Colonic mucosa (tissue), 4 donors: ENCODE data around the gene GMPPA. TPM values are rescaled to one million over a fixed set of nuclear protein-coding genes. Genes with fewer than 3 reads are reported as not detected.

Source experiments
- DNase-seq: peaks from one replicate; pipeline ENCODE4 v3.0.0-alpha.2; 2020
- H3K27ac ChIP-seq: fragments of 200-600 bp; one replicate; pipeline ENCODE4 v1.8.0; 2021
- H3K27me3 ChIP-seq: fragments of 200-600 bp; one replicate; pipeline ENCODE4 v1.8.0; 2021
- H3K36me3 ChIP-seq: fragments of 200-600 bp; one replicate; pipeline ENCODE4 v1.8.0; 2021
- H3K4me1 ChIP-seq: fragments of 200-600 bp; one replicate; pipeline ENCODE4 v1.8.0; 2021; ENCODE audit warnings: mild to moderate bottlenecking
- H3K4me3 ChIP-seq: fragments of 200-600 bp; one replicate; pipeline ENCODE4 v1.8.0; 2021
- H3K9ac ChIP-seq, 2 donors: one replicate each; pipeline ENCODE4 v1.7.0; 2013; ENCODE audit warnings: control low read depth in 2 of 2, low read depth in 2 of 2, low read length in 2 of 2
- H3K9me3 ChIP-seq: fragments of 200-600 bp; one replicate; pipeline ENCODE4 v1.8.0; 2021
- CTCF ChIP-seq: fragments of 200-600 bp; IDR thresholded peaks from one replicate; pipeline ENCODE4 v1.8.0; 2022; ENCODE audit warnings: antibody characterized with exemption, mild to moderate bottlenecking
- intact Hi-C: fragments of 100-400 bp; cut with DNase I; formaldehyde crosslinking; loops from one replicate; pipeline ENCODE4 v1.14.1; 2022
- total RNA-seq, 2 donors: library from RNA; stranded (reverse); fragmentation: NEBNext Ultra II Directional in 1 of 2; extraction: Animal tissue kit (Norgen Biotek cat#: 25700) in 1 of 2; gene quantifications; one replicate each; pipeline ENCODE4 v1.2.1, GENCODE V29; 2021
- donor health status: healthy.
- donor health status: DM: no; HTN: no; CAD: no.
- donor health status: DM: no; HTN: no; CAD: no.

The GMPPA gene
- total RNA-seq, 2 donors from 2014 or later, result 49.7 to 86.1 TPM

DNA sequence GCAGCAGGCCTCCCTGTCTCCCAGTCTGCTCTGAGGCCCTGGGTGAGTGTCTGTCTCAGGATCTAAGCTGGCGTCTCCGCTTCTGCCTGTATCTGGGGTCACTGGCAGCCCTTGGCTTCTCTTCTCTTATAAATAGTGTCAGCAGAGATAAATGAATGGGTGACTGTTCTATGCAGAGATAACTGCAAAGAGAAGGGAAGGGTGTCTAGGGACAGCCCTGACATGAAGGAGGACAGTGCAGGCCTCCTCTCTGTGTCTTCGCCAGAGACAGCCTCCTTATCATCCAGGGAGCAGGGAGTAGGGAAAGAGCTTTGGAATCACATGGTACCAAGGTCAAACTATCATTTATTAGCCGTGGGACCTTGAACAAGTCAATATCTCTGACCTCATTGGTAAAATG is 28.3 kb upstream of the GMPPA start:
- H3K27ac ChIP-seq, result no peak overlapping the region
- intact Hi-C loops, result no loop called here

DNA sequence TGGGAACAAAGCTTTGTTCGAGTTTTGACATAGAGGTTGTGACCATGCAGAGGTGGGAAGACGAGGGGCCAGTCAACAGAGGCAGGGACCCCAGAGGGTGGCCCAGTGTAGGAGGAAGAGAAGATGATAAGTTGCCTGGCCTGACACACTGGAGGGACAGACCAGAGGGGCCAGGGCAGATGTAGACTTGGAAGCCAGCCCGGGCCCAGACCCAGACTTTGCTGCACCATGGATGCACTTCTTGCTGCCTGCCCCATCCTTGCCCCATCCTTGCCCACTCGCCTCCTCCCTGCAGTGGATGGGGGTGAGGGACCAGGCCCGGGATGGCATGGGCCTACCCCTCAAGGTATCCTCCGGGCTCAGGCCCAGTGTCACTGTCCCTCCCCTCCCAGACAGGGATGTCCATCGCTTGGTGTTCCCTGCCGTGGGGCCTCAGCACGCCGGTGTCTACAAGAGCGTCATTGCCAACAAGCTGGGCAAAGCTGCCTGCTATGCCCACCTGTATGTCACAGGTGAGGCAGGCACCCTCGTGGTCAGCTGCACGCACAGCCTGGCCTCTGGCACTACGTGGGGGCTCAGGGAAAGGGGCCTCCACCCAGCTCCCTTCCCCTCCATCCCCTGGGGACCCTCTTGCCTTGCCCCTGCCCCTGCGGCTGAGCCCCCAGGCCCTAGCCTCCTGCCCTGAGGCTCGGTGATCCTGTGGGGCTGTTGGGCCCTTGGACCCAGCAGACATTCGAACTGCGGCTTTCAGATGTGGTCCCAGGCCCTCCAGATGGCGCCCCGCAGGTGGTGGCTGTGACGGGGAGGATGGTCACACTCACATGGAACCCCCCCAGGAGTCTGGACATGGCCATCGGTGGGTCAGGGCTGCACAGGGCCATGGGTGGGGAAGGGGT is 27.0 kb upstream of the GMPPA start:
- Histone ChIP-seq H3K9ac (no peak overlapping the region), H3K4me1 (no peaks in the 10 kb centered on the region), H3K27me3 (no peaks in the 10 kb centered on the region), H3K9me3 (no peaks in the 10 kb centered on the region), H3K4me3 (no peak overlapping the region), H3K36me3 (no peaks in the 10 kb centered on the region), H3K27ac (no peak overlapping the region)
- intact Hi-C loops, result no loop called here
- TF ChIP-seq CTCF, result no peak
- DNase-seq, result no peak

More for the DNA sequence above, 28.3 kb upstream of the GMPPA start:
- H3K27me3 ChIP-seq, result no peaks in the 10 kb centered on the region
- H3K36me3 ChIP-seq, result no peaks in the 10 kb centered on the region
- TF ChIP-seq CTCF, result no peak
- H3K4me1 ChIP-seq, result no peaks in the 10 kb centered on the region
- H3K4me3 ChIP-seq, result no peak overlapping the region
- DNase-seq, result no peak
- no peak overlapping the region for H3K9ac ChIP-seq
- H3K9me3 ChIP-seq, result no peaks in the 10 kb centered on the region

GRCh38 chr2:219472629-219473187 is 26.0 kb upstream of the GMPPA start:
- H3K4me3 ChIP-seq, result no peak overlapping the region
- H3K27ac ChIP-seq, result no peak overlapping the region
- no peaks in the 10 kb centered on the region for H3K4me1 ChIP-seq
- no peaks in the 10 kb centered on the region for H3K36me3 ChIP-seq
- no peak for DNase-seq
- no peaks in the 10 kb centered on the region for H3K27me3 ChIP-seq
- TF ChIP-seq CTCF, result no peak
- intact Hi-C loops, result no loop called here
- no peak overlapping the region for H3K9ac ChIP-seq
- no peaks in the 10 kb centered on the region for H3K9me3 ChIP-seq

- no peak overlapping the region for H3K27ac ChIP-seq
- TF ChIP-seq CTCF, result no peak
- intact Hi-C loops, result no loop called here
- H3K9me3 ChIP-seq, result no peaks in the 10 kb centered on the region
- no peak overlapping the region for H3K9ac ChIP-seq
- H3K4me3 ChIP-seq, result no peak overlapping the region
- no peaks in the 10 kb centered on the region for H3K4me1 ChIP-seq
- H3K27me3 ChIP-seq, result no peaks in the 10 kb centered on the region
- no peak for DNase-seq
- H3K36me3 ChIP-seq, result no peaks in the 10 kb centered on the region
Measured at GRCh38 chr2:219473511-219473910, 25.2 kb upstream of the GMPPA start.

DNA sequence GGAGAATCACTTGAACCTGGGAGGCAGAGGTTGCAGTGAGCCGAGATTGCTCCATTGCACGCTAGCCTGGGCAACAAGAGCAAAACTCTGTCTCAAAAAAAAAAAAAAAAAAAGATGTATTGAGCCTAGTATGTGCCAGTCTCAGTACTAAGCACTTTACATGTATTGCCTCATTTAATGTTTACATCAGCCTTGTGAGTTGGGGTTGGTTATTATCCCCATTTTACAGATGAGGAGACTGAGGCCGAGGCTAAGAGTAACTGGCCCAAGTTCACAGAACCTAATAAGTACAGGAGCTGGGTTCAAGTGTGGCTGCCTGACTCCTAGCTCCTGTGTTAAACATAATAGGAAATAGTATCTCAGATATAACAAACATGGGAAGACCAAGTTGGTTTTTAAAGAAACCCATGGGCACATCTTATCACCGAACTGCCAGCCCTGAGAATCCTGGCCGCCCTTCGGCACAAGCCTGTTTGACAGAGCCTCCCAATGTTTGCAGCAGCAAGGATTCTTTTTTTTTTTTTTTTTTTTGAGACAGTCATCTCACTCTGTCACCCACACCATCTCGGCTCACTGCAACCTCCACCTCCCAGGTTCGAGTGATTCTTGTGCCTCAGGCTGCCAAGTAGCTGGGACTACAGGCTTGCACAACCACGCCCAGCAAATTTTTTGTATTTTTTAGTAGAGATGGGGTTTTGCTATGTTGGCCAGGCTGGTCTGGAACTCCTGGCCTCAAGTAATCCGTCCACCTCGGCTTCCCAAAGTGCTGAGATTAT is 24.2 kb upstream of the GMPPA start:
- intact Hi-C loops, result loop anchor here (5.0 kb wide), 1 partner anchor 72 kb away; no protein-coding TSS in a partner anchor

More for the DNA sequence above, 24.2 kb upstream of the GMPPA start:
- Histone ChIP-seq H3K4me3 (no peak overlapping the region), H3K27me3 (no peaks in the 10 kb centered on the region), H3K9ac (no peak overlapping the region), H3K36me3 (no peaks in the 10 kb centered on the region), H3K27ac (no peak overlapping the region), H3K4me1 (no peaks in the 10 kb centered on the region), H3K9me3 (no peaks in the 10 kb centered on the region)
- no peak for DNase-seq
- TF ChIP-seq CTCF, result no peak
